Testis (tissue), 2 donors: ENCODE results near the gene MSL1.

Source experiments
- POLR2A ChIP-seq: fragments of 450-650 bp; IDR thresholded peaks from one replicate; pipeline ENCODE4 v1.6.1; 2017; ENCODE audit warnings: antibody characterized with exemption, mild to moderate bottlenecking, moderate library complexity
- TF ChIP-seq, protein P1 (sequence below), 3 experiments: fragments of 450-650 bp in 2 of 3; fragments of 200-600 bp in 1 of 3; sonication (generic) in 1 of 3; IDR thresholded peaks; one replicate each; pipeline ENCODE4 v1.5.1; 2016 to 2019; ENCODE audit warnings: antibody characterized with exemption in 3 of 3, mild to moderate bottlenecking in 2 of 3, moderate library complexity in 1 of 3

DNA sequence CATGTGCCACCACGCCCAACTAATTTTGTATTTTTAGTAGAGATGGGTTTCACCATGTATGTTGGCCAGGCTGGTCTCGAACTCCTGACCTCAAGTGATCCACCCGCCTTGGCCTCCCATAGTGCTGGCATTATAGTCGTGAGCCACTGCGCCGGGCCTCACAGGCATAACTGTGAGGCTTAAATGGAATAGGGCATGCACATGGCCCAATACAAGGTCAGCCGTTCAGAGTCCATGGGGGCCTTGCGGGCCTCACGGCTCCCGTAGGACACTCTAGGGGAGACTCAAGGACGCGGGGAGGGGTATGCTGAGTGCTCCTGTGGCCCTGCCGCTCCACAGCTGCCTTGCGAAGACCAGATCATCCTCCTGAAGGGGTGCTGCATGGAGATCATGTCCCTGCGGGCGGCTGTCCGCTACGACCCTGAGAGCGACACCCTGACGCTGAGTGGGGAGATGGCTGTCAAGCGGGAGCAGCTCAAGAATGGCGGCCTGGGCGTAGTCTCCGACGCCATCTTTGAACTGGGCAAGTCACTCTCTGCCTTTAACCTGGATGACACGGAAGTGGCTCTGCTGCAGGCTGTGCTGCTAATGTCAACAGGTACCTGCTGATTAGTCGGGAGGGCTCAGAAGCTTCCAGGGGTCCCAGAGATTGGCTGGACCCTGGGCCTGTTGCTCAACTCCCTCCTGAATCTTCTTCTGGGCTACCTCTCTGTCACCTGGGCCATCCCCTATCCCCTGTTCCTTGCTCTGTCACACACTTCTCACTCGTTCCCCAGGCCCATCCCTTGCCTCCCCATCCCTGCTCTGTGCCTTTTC, 33.7 kb upstream of the MSL1 start:
- TF ChIP-seq, protein P1, sequence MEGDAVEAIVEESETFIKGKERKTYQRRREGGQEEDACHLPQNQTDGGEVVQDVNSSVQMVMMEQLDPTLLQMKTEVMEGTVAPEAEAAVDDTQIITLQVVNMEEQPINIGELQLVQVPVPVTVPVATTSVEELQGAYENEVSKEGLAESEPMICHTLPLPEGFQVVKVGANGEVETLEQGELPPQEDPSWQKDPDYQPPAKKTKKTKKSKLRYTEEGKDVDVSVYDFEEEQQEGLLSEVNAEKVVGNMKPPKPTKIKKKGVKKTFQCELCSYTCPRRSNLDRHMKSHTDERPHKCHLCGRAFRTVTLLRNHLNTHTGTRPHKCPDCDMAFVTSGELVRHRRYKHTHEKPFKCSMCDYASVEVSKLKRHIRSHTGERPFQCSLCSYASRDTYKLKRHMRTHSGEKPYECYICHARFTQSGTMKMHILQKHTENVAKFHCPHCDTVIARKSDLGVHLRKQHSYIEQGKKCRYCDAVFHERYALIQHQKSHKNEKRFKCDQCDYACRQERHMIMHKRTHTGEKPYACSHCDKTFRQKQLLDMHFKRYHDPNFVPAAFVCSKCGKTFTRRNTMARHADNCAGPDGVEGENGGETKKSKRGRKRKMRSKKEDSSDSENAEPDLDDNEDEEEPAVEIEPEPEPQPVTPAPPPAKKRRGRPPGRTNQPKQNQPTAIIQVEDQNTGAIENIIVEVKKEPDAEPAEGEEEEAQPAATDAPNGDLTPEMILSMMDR (IDR thresholded peaks at IDR 0.05) = no peak
- no peak for TF ChIP-seq POLR2A
